Activated T-cell treated with anti-CD3 and anti-CD28 coated beads, Interleukin-2, amount 50 U/mL, for 1 hour (primary cell): ENCODE data around the gene SPTLC2.
"Not testable (repeated sequence)": the region's sequence is repeated elsewhere in the genome, so short reads cannot be mapped to it uniquely, and the experiment has no call there.

Experiments
- DNase-seq: peaks from one replicate; pipeline ENCODE4 v3.0.0-alpha.2; 2020

SPTLC2 gene

GRCh38 chr14:77544571-77544970, 71.9 kb downstream of the SPTLC2 start:
- no peak for DNase-seq

GRCh38 chr14:77543637-77544334, 72.7 kb downstream of the SPTLC2 start:
- no peak for DNase-seq

GRCh38 chr14:77543240-77543551, 73.2 kb downstream of the SPTLC2 start:
- no peak for DNase-seq

- DNase-seq = no peak
Measured at GRCh38 chr14:77542421-77543239, 73.8 kb downstream of the SPTLC2 start.

GRCh38 chr14:77541905-77542304, 74.5 kb downstream of the SPTLC2 start:
- no peak for DNase-seq

- not testable (repeated sequence) for DNase-seq
Measured at GRCh38 chr14:77536951-77537350, 79.5 kb downstream of the SPTLC2 start.

- DNase-seq = no peak
Measured at GRCh38 chr14:77531071-77531470, 85.4 kb downstream of the SPTLC2 start.

GRCh38 chr14:77529963-77530362, 86.5 kb downstream of the SPTLC2 start:
- no peak for DNase-seq

- no peak for DNase-seq
Measured at GRCh38 chr14:77529213-77529612, 87.2 kb downstream of the SPTLC2 start.

DNA sequence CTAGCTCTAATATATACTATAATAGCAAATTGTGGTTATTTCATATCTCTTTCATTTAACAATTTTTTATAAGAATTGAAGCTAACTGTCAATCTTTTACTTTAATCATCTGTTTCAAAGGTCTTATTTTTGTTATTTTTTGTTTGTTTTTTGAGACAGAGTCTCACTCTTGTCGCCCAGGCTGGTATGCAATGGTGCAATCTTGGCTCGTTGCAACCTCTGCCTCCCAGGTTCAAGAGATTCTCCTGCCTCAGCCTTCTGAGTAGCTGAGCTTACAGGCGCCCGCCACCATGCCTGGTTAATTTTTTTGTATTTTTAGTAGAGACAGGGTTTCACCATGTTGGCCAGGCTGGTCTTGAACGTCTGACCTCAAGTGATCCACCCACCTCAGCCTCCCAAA, 87.7 kb downstream of the SPTLC2 start:
- not testable (repeated sequence) for DNase-seq

DNA sequence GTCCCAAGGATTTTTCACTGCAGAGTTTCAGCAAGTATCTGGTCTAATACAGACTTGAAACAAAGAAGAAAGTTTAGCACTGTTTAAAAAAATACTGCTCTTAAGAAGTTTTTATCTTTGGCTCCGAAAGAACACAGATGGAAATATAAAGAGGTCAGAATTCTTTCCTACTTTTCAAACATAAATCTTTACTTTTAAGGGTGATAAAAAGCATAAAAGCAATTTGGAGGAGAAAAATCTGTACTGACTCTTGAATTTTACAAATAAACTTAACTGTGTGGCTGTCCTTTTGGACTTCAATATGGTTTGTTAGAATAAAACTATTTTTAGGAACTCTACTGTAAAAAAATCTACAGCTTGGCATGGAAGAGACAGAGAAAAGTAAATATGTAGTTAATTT, 90.2 kb downstream of the SPTLC2 start:
- no peak for DNase-seq

GRCh38 chr14:77524536-77524935, 91.9 kb downstream of the SPTLC2 start:
- no peak for DNase-seq

GRCh38 chr14:77523109-77523508, 93.3 kb downstream of the SPTLC2 start:
- DNase-seq = no peak

- no peak for DNase-seq
Measured at GRCh38 chr14:77520555-77520954, 95.9 kb downstream of the SPTLC2 start.

- DNase-seq = no peak
Measured at GRCh38 chr14:77516126-77516525, 100.3 kb downstream of the SPTLC2 start.

- DNase-seq = no peak
Measured at GRCh38 chr14:77511486-77512162, 104.8 kb downstream of the SPTLC2 start.

- DNase-seq = no peak
Measured at GRCh38 chr14:77509366-77509765, 107.1 kb downstream of the SPTLC2 start.

DNA sequence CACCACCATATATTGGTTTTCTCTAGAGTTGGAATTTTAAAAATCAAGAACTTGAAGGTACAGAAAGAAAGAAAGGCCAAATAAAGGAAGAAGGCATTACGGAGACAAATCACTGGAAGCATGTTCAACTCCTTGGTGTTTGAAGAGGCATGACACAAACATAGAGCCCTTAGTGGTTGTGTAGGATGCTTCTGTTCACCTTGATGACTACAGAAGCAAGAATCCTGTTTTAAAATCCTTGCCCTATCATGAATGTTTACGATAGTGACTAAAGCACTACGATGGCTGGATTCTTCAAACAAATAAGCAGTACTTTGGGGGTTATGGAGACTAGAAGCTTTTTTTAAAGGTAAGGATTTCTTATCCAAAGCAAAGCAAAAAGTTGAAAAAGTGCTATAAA, 107.6 kb downstream of the SPTLC2 start:
- DNase-seq = no peak

GRCh38 chr14:77508249-77508648, 108.2 kb downstream of the SPTLC2 start:
- no peak for DNase-seq

DNA sequence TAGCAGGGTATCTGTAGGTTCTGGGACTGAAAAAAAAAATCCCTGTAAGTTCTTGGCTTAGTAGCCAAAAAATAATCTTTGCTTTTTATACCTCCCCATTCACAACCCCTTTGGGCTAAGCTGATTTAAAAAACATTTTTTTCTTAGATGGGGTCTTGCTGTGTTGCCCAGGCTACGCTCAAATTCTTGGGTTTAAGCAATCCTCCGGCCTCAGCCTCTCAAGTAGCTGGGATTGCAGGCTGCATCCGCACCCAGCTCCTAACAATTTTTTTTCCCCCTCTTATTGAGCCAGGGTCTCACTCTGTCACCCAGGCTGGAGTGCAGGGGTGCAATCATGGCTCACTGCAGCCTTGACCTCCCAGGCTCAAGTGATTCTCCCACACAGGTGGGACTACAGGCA, 108.7 kb downstream of the SPTLC2 start:
- DNase-seq = no peak

DNA sequence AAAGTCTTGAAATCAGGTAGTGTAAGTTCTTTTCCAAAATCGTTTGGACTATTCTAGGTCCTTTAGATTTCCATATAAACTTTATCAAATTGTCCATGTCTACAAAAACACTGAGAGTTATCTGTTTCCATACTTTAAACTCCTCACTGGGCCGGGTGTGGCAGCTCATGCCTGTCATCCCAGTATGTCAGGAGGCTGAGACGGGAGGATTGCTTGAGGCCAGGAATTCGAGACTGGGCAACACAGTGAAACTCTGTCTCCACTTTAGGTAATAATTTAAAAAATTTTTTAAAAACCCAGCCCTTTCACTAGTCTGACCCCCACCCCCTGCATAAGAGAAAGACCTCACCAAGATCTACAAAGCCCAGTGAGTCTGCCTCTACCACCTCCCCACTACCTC, 111.4 kb downstream of the SPTLC2 start:
- no peak for DNase-seq

DNA sequence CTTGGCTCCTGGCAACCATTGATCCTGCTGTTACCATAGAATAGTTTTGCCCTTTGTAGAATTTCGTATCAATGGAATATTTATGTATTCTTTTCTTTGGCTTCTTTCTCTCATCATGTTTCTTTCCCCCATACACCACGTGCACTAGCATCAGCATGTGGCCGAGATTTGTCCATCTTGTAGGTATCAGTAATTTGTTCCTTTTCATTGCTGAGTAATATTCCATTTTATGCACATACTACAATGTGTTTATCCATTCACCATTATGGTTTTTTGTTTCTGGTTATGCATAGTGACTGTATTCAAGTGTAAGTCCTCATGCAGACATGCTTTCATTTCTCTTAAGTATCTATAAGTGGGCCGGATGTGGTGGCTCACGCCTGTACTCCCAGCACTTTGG, 113.3 kb downstream of the SPTLC2 start:
- no peak for DNase-seq

- DNase-seq = no peak
Measured at GRCh38 chr14:77502109-77502782, 114.2 kb downstream of the SPTLC2 start.
